Astrocyte (in vitro differentiated cells and primary cell): Measurements from ENCODE around the gene CPA2.
"Not testable (repeated sequence)": the region's sequence is repeated elsewhere in the genome, so short reads cannot be mapped to it uniquely, and the experiment has no call there.

Source experiments
- EZH2 ChIP-seq: IDR thresholded peaks from 2 replicates; pipeline ENCODE4 v1.6.1; 2012; ENCODE audit warnings: mild to moderate bottlenecking, low read length, inconsistent platforms; ENCODE audit not compliant: insufficient read depth
- TF ChIP-seq, protein P1 (sequence below): IDR thresholded peaks from 2 replicates; pipeline ENCODE4 v1.5.1; 2011; ENCODE audit warnings: low read depth, mild to moderate bottlenecking, inconsistent platforms, low read length, moderate library complexity; ENCODE audit not compliant: insufficient read depth

- TF ChIP-seq, protein P1, sequence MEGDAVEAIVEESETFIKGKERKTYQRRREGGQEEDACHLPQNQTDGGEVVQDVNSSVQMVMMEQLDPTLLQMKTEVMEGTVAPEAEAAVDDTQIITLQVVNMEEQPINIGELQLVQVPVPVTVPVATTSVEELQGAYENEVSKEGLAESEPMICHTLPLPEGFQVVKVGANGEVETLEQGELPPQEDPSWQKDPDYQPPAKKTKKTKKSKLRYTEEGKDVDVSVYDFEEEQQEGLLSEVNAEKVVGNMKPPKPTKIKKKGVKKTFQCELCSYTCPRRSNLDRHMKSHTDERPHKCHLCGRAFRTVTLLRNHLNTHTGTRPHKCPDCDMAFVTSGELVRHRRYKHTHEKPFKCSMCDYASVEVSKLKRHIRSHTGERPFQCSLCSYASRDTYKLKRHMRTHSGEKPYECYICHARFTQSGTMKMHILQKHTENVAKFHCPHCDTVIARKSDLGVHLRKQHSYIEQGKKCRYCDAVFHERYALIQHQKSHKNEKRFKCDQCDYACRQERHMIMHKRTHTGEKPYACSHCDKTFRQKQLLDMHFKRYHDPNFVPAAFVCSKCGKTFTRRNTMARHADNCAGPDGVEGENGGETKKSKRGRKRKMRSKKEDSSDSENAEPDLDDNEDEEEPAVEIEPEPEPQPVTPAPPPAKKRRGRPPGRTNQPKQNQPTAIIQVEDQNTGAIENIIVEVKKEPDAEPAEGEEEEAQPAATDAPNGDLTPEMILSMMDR, result not testable (repeated sequence)
- TF ChIP-seq EZH2, result not testable (repeated sequence)
These were observed 36.7 kb upstream of the CPA2 start for GRCh38 chr7:130229981-130230380.
